B cell (primary cell): ENCODE data around the gene ELK3. TPM values are rescaled to one million over a fixed set of nuclear protein-coding genes. Genes with fewer than 3 reads are reported as not detected.

Source experiments
- ATAC-seq: fragments of 200-7000 bp; cut with Tn5 transposase; one replicate; pipeline ENCODE4 v1.10.0; 2021; ENCODE audit warnings: low read depth, mild to moderate bottlenecking, moderate number of reproducible peaks, moderate library complexity
- CTCF ChIA-PET: fragments of 350-600 bp; sonication (Branson Sonifier 250); formaldehyde crosslinking; loops from one replicate; lab custom pipeline; 2021; ENCODE audit warnings: antibody characterized with exemption, inconsistent platforms; lab: Charles Lee
- POLR2A ChIA-PET: fragments of 350-600 bp; sonication (Branson Sonifier 250); formaldehyde crosslinking; loops from one replicate; lab custom pipeline; 2021; ENCODE audit warnings: antibody characterized with exemption; lab: Charles Lee
- DNase-seq: peaks from one replicate; pipeline ENCODE4 v3.0.0; 2013
- H2AFZ ChIP-seq: 2 replicates; pipeline ENCODE4 v1.6.1; 2012; ENCODE audit warnings: mild to moderate bottlenecking, low read depth, low read length; ENCODE audit not compliant: insufficient read depth, poor library complexity, severe bottlenecking
- H3K27ac ChIP-seq, 2 donors: 1 replicate in 1 of 2; 2 replicates in 1 of 2; pipeline ENCODE4 v1.5.1; 2012 to 2013; ENCODE audit warnings: low read length in 2 of 2, mild to moderate bottlenecking in 2 of 2, moderate library complexity in 1 of 2
- H3K27me3 ChIP-seq, 4 experiments: fragments of 200-600 bp in 1 of 4; sonication (generic) in 1 of 4; replicated peaks in 1 of 4; 1 replicate in 2 of 4; 2 replicates in 2 of 4; pipeline versions ENCODE4 v1.6.1 to v1.7.0; 2013 to 2016; ENCODE audit warnings: low read length in 3 of 4, mild to moderate bottlenecking in 2 of 4, mixed read lengths in 1 of 4, moderate library complexity in 1 of 4; ENCODE audit not compliant: insufficient read depth in 4 of 4, control insufficient read depth in 3 of 4; ENCODE audit errors: control extremely low read depth in 1 of 4
- H3K36me3 ChIP-seq, 2 experiments: replicated peaks in 1 of 2; 1 replicate in 1 of 2; 2 replicates in 1 of 2; pipeline versions ENCODE4 v1.6.1 to v1.7.1; 2013; ENCODE audit warnings: low read length in 1 of 2; ENCODE audit not compliant: insufficient read depth in 2 of 2, control insufficient read depth in 1 of 2; ENCODE audit errors: control extremely low read depth in 1 of 2, extremely low read depth in 1 of 2
- H3K4me1 ChIP-seq, 2 donors: fragments of 200-600 bp in 1 of 2; sonication (generic) in 1 of 2; 1 replicate in 1 of 2; 2 replicates in 1 of 2; pipeline versions ENCODE4 v1.5.1 to v1.6.1; 2013 to 2017; ENCODE audit warnings: low read length in 2 of 2; ENCODE audit not compliant: control insufficient read depth in 2 of 2, insufficient read depth in 2 of 2
- H3K4me2 ChIP-seq: replicated peaks from 2 replicates; pipeline ENCODE3; 2012; ENCODE audit warnings: mild to moderate bottlenecking, low read depth, low read length; ENCODE audit not compliant: poor library complexity, severe bottlenecking
- H3K4me3 ChIP-seq, 5 experiments: fragments of 200-600 bp in 1 of 5; sonication (generic) in 1 of 5; 1 replicate in 3 of 5; 2 replicates in 2 of 5; pipeline versions ENCODE4 v1.5.1 to v1.7.0; 2011 to 2016; ENCODE audit warnings: low read length in 4 of 5, mild to moderate bottlenecking in 4 of 5, low read depth in 2 of 5, control low read depth in 1 of 5, moderate library complexity in 1 of 5; ENCODE audit not compliant: insufficient read depth in 1 of 5; ENCODE audit errors: control extremely low read depth in 1 of 5, extremely low read depth in 1 of 5
- H3K79me2 ChIP-seq: fragments of 200-600 bp; sonication (generic); one replicate; pipeline ENCODE4 v1.6.0; 2016; ENCODE audit warnings: low read length; ENCODE audit not compliant: control insufficient read depth, insufficient read depth
- H3K9ac ChIP-seq: fragments of 200-600 bp; sonication (generic); 2 replicates; pipeline ENCODE4 v1.6.1; 2017; ENCODE audit warnings: mild to moderate bottlenecking, low read length, moderate library complexity
- H3K9me3 ChIP-seq, 3 donors: one replicate each; pipeline versions ENCODE4 v1.6.1 to v1.7.1; 2013; ENCODE audit warnings: low read length in 2 of 3; ENCODE audit not compliant: control insufficient read depth in 2 of 3, insufficient read depth in 1 of 3; ENCODE audit errors: control extremely low read depth in 1 of 3
- H4K20me1 ChIP-seq: 2 replicates; pipeline ENCODE4 v1.6.0; 2012; ENCODE audit warnings: mild to moderate bottlenecking, low read length; ENCODE audit not compliant: insufficient read depth, control insufficient read depth, poor library complexity, severe bottlenecking
- H3K27ac Mint-ChIP-seq: one replicate; pipeline ENCODE4 v1.8.0; 2021; ENCODE audit warnings: mixed read lengths
- H3K27me3 Mint-ChIP-seq: one replicate; pipeline ENCODE4 v1.8.0; 2021; ENCODE audit warnings: mixed read lengths
- H3K4me1 Mint-ChIP-seq: one replicate; pipeline ENCODE4 v1.8.0; 2021; ENCODE audit warnings: mixed read lengths
- H3K4me3 Mint-ChIP-seq: one replicate; pipeline ENCODE4 v1.8.0; 2021; ENCODE audit warnings: mixed read lengths
- H3K9me3 Mint-ChIP-seq: one replicate; pipeline ENCODE4 v1.8.0; 2022; ENCODE audit warnings: mixed read lengths; ENCODE audit not compliant: insufficient read depth
- EZH2 ChIP-seq: IDR thresholded peaks from 2 replicates; pipeline ENCODE4 v1.6.1; 2012; ENCODE audit warnings: borderline replicate concordance, low read depth, mild to moderate bottlenecking, moderate library complexity, low read length; ENCODE audit not compliant: insufficient read depth, poor library complexity, severe bottlenecking
- WGBS: methylation state at CpG from one replicate; pipeline ENCODE4 v1.1.5; 2013; ENCODE audit warnings: missing lambda C conversion rate; ENCODE audit not compliant: insufficient coverage; 5-methylcytosine and 5-hydroxymethylcytosine counted together
- intact Hi-C: fragments of 100-400 bp; cut with micrococcal nuclease; formaldehyde crosslinking; loops from one replicate; pipeline ENCODE4 v1.10.0; 2022
- polyA plus RNA-seq: library from polyadenylated mRNA; depleted of rRNA; stranded (reverse); fragments of >200 nt; gene quantifications from 2 replicates; pipeline ENCODE4 v1.2.3, GENCODE V29; 2012
- total RNA-seq, 2 donors: library from RNA; stranded (reverse); fragments of 120-200 nt in 1 of 2; gene quantifications; 1 replicate in 1 of 2; 2 replicates in 1 of 2; pipeline versions ENCODE4 v1.2.3 to v1.2.4, GENCODE V29; 2013 to 2022
- TF ChIP-seq, protein P1 (sequence below): fragments of 200-600 bp; IDR thresholded peaks from one replicate; pipeline ENCODE4 v1.8.0; 2022; ENCODE audit warnings: antibody characterized with exemption, mild to moderate bottlenecking

Gene ELK3
- total and polyA plus RNA-seq, 2 donors (not counting 1 experiment from before 2014, with no cell fraction given), result 10.5 to 87.1 TPM

GRCh38 chr12:96204381-96204780 is 10.2 kb downstream of the ELK3 start:
- Mint-ChIP-seq H3K27ac (peak overlapping the region; percentile 2), H3K4me1 (peaks cover 75% of the 10 kb centered on the region), H3K9me3 (no peaks in the 10 kb centered on the region), H3K27me3 (no peaks in the 10 kb centered on the region), H3K4me3 (no peak overlapping the region)
- ATAC-seq (no peak), DNase-seq (no peak)
- Histone ChIP-seq H2AFZ (no peak overlapping the region), H4K20me1 (peaks cover 33% of the 10 kb centered on the region), H3K79me2 (peaks cover 76% of the 10 kb centered on the region), H3K4me3 (no peak overlapping the region), H3K27ac (no peak overlapping the region), H3K4me2 (peak overlapping the region; percentile 9), H3K36me3 (peaks cover 0 to 20% of the 10 kb centered on the region in 2 experiments), H3K4me1 (peaks cover 71 to 75% of the 10 kb centered on the region in 2 donors), H3K9me3 (no peaks in the 10 kb centered on the region), H3K9ac (no peak overlapping the region), H3K27me3 (no peaks in the 10 kb centered on the region)
- CTCF ChIA-PET, result interaction anchor here (1.6 kb wide), 1 partner anchor 11 kb away, joined by 8 read pairs; no protein-coding TSS in a partner anchor
- TF ChIP-seq, protein P1, sequence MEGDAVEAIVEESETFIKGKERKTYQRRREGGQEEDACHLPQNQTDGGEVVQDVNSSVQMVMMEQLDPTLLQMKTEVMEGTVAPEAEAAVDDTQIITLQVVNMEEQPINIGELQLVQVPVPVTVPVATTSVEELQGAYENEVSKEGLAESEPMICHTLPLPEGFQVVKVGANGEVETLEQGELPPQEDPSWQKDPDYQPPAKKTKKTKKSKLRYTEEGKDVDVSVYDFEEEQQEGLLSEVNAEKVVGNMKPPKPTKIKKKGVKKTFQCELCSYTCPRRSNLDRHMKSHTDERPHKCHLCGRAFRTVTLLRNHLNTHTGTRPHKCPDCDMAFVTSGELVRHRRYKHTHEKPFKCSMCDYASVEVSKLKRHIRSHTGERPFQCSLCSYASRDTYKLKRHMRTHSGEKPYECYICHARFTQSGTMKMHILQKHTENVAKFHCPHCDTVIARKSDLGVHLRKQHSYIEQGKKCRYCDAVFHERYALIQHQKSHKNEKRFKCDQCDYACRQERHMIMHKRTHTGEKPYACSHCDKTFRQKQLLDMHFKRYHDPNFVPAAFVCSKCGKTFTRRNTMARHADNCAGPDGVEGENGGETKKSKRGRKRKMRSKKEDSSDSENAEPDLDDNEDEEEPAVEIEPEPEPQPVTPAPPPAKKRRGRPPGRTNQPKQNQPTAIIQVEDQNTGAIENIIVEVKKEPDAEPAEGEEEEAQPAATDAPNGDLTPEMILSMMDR, result no peak
- no peak for TF ChIP-seq EZH2
- WGBS, result no CpG with 5 or more reads among the region's 5 CpGs
- POLR2A ChIA-PET, result interaction anchor here (0.8 kb wide), 1 partner anchor 9 kb away, joined by 3 read pairs; no protein-coding TSS in a partner anchor
- intact Hi-C loops, result loop anchor here (10.0 kb wide), 1 partner anchor 700 kb away; the partner anchor contains the start of gene NEDD1

DNA sequence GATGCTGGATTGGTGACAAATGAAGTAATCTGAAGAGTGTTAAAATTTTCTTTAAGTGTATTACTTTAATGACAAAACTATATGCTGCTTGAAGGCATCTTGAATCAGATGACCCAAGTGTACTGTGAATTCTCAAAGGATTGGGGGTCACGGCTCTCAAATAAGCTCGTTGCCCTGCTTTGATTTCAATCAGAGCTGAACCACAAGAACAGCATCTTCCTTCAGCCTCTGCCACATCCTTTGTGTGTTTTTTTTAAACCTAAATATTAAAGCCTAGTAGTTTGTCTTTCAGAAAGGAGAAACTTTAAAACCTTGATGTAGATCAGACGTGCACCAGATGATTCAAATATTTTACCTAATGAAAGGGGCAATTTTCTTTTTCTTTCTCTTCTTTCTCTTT is 11.7 kb downstream of the ELK3 start:
- ATAC-seq (no peak), DNase-seq (no peak)
- TF ChIP-seq, protein P1, result no peak
- TF ChIP-seq EZH2, result no peak
- Histone ChIP-seq H3K4me2 (peak overlapping the region; percentile 21), H2AFZ (no peak overlapping the region), H3K4me1 (peaks cover 73 to 80% of the 10 kb centered on the region in 2 donors), H3K36me3 (peaks cover 0 to 15% of the 10 kb centered on the region in 2 experiments), H3K4me3 (peak overlapping the region in 1 of 5 experiments; percentile 26), H4K20me1 (peaks cover 25% of the 10 kb centered on the region), H3K27ac (peak overlapping the region in 1 of 2 donors; percentile 52), H3K79me2 (peaks cover 73% of the 10 kb centered on the region), H3K9me3 (no peaks in the 10 kb centered on the region), H3K27me3 (no peaks in the 10 kb centered on the region), H3K9ac (no peak overlapping the region)
- peak overlapping the region; percentile 37 for H3K4me3 Mint-ChIP-seq
- POLR2A ChIA-PET, result interaction anchor here (0.6 to 2.0 kb wide), 2 partner anchors 9 to 11 kb away, joined by 5 to 10 read pairs; no protein-coding TSS in a partner anchor
- peak overlapping the region; percentile 23 for H3K27ac Mint-ChIP-seq
- 0% methylated on average over 1 of the region's 3 CpGs for WGBS
- no peaks in the 10 kb centered on the region for H3K27me3 Mint-ChIP-seq
- CTCF ChIA-PET, result interaction anchor here (0.9 kb wide), 1 partner anchor 148 kb away, joined by 3 read pairs; no protein-coding TSS in a partner anchor
- intact Hi-C loops, result loop anchor here (10.0 kb wide), 1 partner anchor 699 kb away; the partner anchor contains the start of gene NEDD1
- peaks cover 83% of the 10 kb centered on the region for H3K4me1 Mint-ChIP-seq
- H3K9me3 Mint-ChIP-seq, result no peaks in the 10 kb centered on the region
